SK-N-SH (cell line): ENCODE data around the gene EPHA5.

Experiments used
- CHD2 ChIP-seq: fragments of 150-350 bp; IDR thresholded peaks from 2 replicates; pipeline ENCODE4 v1.6.1; 2018; ENCODE audit warnings: low read length; ENCODE audit not compliant: partially characterized antibody
- POLR2AphosphoS5 ChIP-seq: IDR thresholded peaks from 2 replicates; pipeline ENCODE4 v1.6.1; 2012; ENCODE audit warnings: low read depth, low read length
- REST ChIP-seq: IDR thresholded peaks from 2 replicates; pipeline ENCODE4 v1.6.1; 2012; ENCODE audit warnings: mild to moderate bottlenecking, low read depth, low read length, moderate library complexity
- RFX5 ChIP-seq: IDR thresholded peaks from 2 replicates; pipeline ENCODE4 v1.6.1; 2012; ENCODE audit warnings: mild to moderate bottlenecking, improper control_type of control experiment, low read length
- TAF1 ChIP-seq: IDR thresholded peaks from 2 replicates; pipeline ENCODE4 v1.6.1; 2012; ENCODE audit warnings: low read depth, mild to moderate bottlenecking, low read length, moderate library complexity, borderline replicate concordance
- TF ChIP-seq, protein P1 (sequence below): fragments of 200-600 bp; sonication (generic); IDR thresholded peaks from 2 replicates; pipeline ENCODE4 v1.6.1; 2017; ENCODE audit warnings: antibody characterized with exemption, mild to moderate bottlenecking, moderate library complexity

DNA sequence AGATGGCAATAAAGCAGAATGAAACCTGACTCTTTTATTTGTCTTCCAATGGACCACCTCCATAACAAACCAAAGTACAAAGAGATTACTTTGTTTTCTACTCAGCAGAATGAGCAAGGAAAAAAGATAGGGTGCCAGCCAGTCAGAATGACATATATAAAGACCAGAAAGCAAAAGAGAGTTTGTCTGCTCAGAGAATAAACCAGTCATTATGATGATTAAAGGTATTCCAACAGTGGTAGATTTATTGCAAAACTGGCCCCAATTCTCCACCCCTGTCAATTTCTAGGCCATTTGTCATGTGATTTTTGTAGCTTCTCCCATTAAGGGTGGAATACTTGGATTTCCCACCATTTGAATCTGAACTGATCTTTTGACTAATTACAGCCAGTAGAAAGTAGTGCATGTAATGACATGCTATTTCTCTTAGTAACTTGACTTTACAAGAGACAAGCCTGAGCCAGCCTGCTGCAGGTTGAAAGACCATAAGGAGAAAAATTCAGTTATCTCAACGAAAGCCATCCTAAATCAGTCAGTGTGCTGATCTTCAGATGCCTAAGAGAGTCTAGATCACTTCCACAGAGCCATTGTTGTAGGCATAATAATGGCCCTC, 203.1 kb downstream of the EPHA5 start:
- TF ChIP-seq REST (no peak), TAF1 (no peak), RFX5 (no peak), POLR2AphosphoS5 (no peak), CHD2 (no peak)
- TF ChIP-seq, protein P1, sequence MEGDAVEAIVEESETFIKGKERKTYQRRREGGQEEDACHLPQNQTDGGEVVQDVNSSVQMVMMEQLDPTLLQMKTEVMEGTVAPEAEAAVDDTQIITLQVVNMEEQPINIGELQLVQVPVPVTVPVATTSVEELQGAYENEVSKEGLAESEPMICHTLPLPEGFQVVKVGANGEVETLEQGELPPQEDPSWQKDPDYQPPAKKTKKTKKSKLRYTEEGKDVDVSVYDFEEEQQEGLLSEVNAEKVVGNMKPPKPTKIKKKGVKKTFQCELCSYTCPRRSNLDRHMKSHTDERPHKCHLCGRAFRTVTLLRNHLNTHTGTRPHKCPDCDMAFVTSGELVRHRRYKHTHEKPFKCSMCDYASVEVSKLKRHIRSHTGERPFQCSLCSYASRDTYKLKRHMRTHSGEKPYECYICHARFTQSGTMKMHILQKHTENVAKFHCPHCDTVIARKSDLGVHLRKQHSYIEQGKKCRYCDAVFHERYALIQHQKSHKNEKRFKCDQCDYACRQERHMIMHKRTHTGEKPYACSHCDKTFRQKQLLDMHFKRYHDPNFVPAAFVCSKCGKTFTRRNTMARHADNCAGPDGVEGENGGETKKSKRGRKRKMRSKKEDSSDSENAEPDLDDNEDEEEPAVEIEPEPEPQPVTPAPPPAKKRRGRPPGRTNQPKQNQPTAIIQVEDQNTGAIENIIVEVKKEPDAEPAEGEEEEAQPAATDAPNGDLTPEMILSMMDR, result no peak
